Breast epithelium (tissue), 4 donors: Measurements from ENCODE around the gene ZNF639. TPM values are rescaled to one million over a fixed set of nuclear protein-coding genes. Genes with fewer than 3 reads are reported as not detected.

Source experiments
- DNase-seq, 2 donors: peaks; one replicate each; pipeline ENCODE4 v3.0.0-alpha.2; 2019; ENCODE audit warnings: low spot score in 2 of 2
- H3K27ac ChIP-seq, 2 donors: fragments of 200-600 bp; sonication (generic) in 1 of 2; one replicate each; pipeline ENCODE4 v1.5.1; 2016 to 2019; ENCODE audit warnings: mild to moderate bottlenecking in 1 of 2
- H3K27me3 ChIP-seq, 2 donors: fragments of 200-600 bp; sonication (generic) in 1 of 2; one replicate each; pipeline versions ENCODE4 v1.5.1 to v1.6.0; 2017 to 2019; ENCODE audit warnings: control low read depth in 1 of 2, mild to moderate bottlenecking in 1 of 2
- H3K36me3 ChIP-seq: fragments of 200-600 bp; one replicate; pipeline ENCODE4 v1.5.1; 2019
- H3K4me1 ChIP-seq, 2 donors: fragments of 200-600 bp; sonication (generic); one replicate each; pipeline ENCODE4 v1.5.1; 2016 to 2019; ENCODE audit warnings: control low read depth in 1 of 2
- H3K4me3 ChIP-seq, 3 donors: fragments of 200-600 bp; sonication (generic); 1 replicate in 2 of 3; 2 replicates in 1 of 3; pipeline ENCODE4 v1.5.1; 2016 to 2019; ENCODE audit warnings: mild to moderate bottlenecking in 3 of 3, moderate library complexity in 2 of 3
- H3K9me3 ChIP-seq, 2 donors: fragments of 200-600 bp; sonication (generic) in 1 of 2; one replicate each; pipeline ENCODE4 v1.5.1; 2016 to 2019; ENCODE audit warnings: control low read depth in 1 of 2
- POLR2A ChIP-seq: fragments of 450-650 bp; IDR thresholded peaks from one replicate; pipeline ENCODE4 v1.6.1; 2016; ENCODE audit warnings: antibody characterized with exemption, mild to moderate bottlenecking, moderate library complexity
- intact Hi-C: fragments of 100-400 bp; cut with DNase I; formaldehyde crosslinking; loops from one replicate; pipeline ENCODE4 v1.15.1; 2023; ENCODE audit warnings: low total_unique reads
- total RNA-seq, 3 donors: library from RNA; depleted of rRNA; stranded (reverse); fragments of >200 nt; gene quantifications; one replicate each; pipeline ENCODE4 v1.1.0, GENCODE V29; 2016

Gene ZNF639
- total RNA-seq, 3 donors from 2014 or later: 41.4 to 44.9 (median 41.8) TPM

GRCh38 chr3:179376474-179376873, 53.6 kb downstream of the ZNF639 start:
- TF ChIP-seq POLR2A: no peak
- Histone ChIP-seq H3K4me1 (no peaks in the 10 kb centered on the region), H3K27me3 (no peaks in the 10 kb centered on the region), H3K27ac (no peak overlapping the region), H3K9me3 (no peaks in the 10 kb centered on the region), H3K4me3 (no peak overlapping the region), H3K36me3 (no peaks in the 10 kb centered on the region)
- no peak for DNase-seq
- intact Hi-C loops: no loop called here

Other genes starting within 250 kb of the ZNF639 start
- 10 to 100 TPM; 34.1 to 43.0 (median 38.4) TPM for gene PIK3CA, start 174.7 kb upstream of the ZNF639 start, total RNA-seq
- gene KCNMB3, start 71.9 kb upstream of the ZNF639 start, total RNA-seq: 1 to 10 TPM; 3.7 to 7.3 (median 4.9) TPM
- 10 to 100 TPM; 33.4 to 85.2 (median 61.0) TPM for gene MFN1, start 24.7 kb downstream of the ZNF639 start, total RNA-seq
- 10 to 100 TPM; 23.8 to 38.7 (median 29.6) TPM for gene GNB4, start 128.4 kb downstream of the ZNF639 start, total RNA-seq
- 10 to 100 TPM; 37.1 to 58.1 (median 46.2) TPM for gene ACTL6A, start 239.9 kb downstream of the ZNF639 start, total RNA-seq